SJCRH30 (cell line): ENCODE measurements around the gene ASS1. TPM values are rescaled to one million over a fixed set of nuclear protein-coding genes. Genes with fewer than 3 reads are reported as not detected.

Experiments
- DNase-seq, 2 experiments: peaks; one replicate each; pipeline ENCODE4 v3.0.0-alpha.2; 2015 to 2020
- H3K27ac ChIP-seq: fragments of 250-450 bp; sonication (Bioruptor Pico); 2 replicates; pipeline ENCODE4 v1.5.1; 2020; ENCODE audit warnings: mild to moderate bottlenecking, moderate library complexity
- H3K27me3 ChIP-seq: fragments of 250-450 bp; sonication (Bioruptor Pico); 2 replicates; pipeline ENCODE4 v1.5.1; 2020; ENCODE audit warnings: mild to moderate bottlenecking, moderate library complexity
- H3K36me3 ChIP-seq: fragments of 250-450 bp; sonication (Bioruptor Pico); 2 replicates; pipeline ENCODE4 v1.5.1; 2020; ENCODE audit warnings: mild to moderate bottlenecking, moderate library complexity
- H3K4me1 ChIP-seq: fragments of 250-450 bp; sonication (Bioruptor Pico); 2 replicates; pipeline ENCODE4 v1.5.1; 2020; ENCODE audit warnings: mild to moderate bottlenecking, moderate library complexity
- H3K4me3 ChIP-seq: fragments of 250-450 bp; sonication (Bioruptor Pico); 2 replicates; pipeline ENCODE4 v1.5.1; 2020; ENCODE audit warnings: mild to moderate bottlenecking, moderate library complexity
- H3K9me3 ChIP-seq: fragments of 250-450 bp; sonication (Bioruptor Pico); replicated peaks from 2 replicates; pipeline ENCODE4 v1.5.1; 2020; ENCODE audit warnings: mild to moderate bottlenecking, moderate library complexity
- total RNA-seq: library from RNA; depleted of rRNA; stranded (reverse); fragments of >200 nt; shearing (Covaris generic); gene quantifications from 2 replicates; pipeline ENCODE4 v1.2.3, GENCODE V29; 2014

The ASS1 gene
- total RNA-seq, 1 experiment from 2014 or later = 1,949 TPM

GRCh38 chr9:130409246-130409645 is 35.5 kb upstream of the ASS1 start:
- Histone ChIP-seq H3K4me3 (no peak overlapping the region), H3K27me3 (no peaks in the 10 kb centered on the region), H3K4me1 (peaks cover 3% of the 10 kb centered on the region; the same call in 1 of the 2 replicates), H3K36me3 (no peaks in the 10 kb centered on the region), H3K27ac (no peak overlapping the region), H3K9me3 (no peaks in the 10 kb centered on the region)
- no peak for DNase-seq

GRCh38 chr9:130410443-130410842 is 34.3 kb upstream of the ASS1 start:
- H3K27me3 ChIP-seq = no peaks in the 10 kb centered on the region
- H3K9me3 ChIP-seq = no peaks in the 10 kb centered on the region
- no peak for DNase-seq
- no peaks in the 10 kb centered on the region for H3K36me3 ChIP-seq
- peaks cover 3% of the 10 kb centered on the region; the same call in 1 of the 2 replicates for H3K4me1 ChIP-seq
- H3K27ac ChIP-seq = no peak overlapping the region
- H3K4me3 ChIP-seq = no peak overlapping the region

GRCh38 chr9:130411566-130411915 is 33.2 kb upstream of the ASS1 start:
- no peaks in the 10 kb centered on the region for H3K9me3 ChIP-seq
- H3K36me3 ChIP-seq = no peaks in the 10 kb centered on the region
- no peak for DNase-seq
- H3K4me3 ChIP-seq = no peak overlapping the region
- H3K27ac ChIP-seq = no peak overlapping the region
- H3K27me3 ChIP-seq = no peaks in the 10 kb centered on the region
- peaks cover 3% of the 10 kb centered on the region; the same call in 1 of the 2 replicates for H3K4me1 ChIP-seq

- DNase-seq = no peak
- peaks cover 3% of the 10 kb centered on the region; the same call in 1 of the 2 replicates for H3K4me1 ChIP-seq
- H3K9me3 ChIP-seq = no peaks in the 10 kb centered on the region
- H3K4me3 ChIP-seq = no peak overlapping the region
- H3K27ac ChIP-seq = no peak overlapping the region
- no peaks in the 10 kb centered on the region for H3K27me3 ChIP-seq
- H3K36me3 ChIP-seq = no peaks in the 10 kb centered on the region
These were observed 30.6 kb upstream of the ASS1 start for GRCh38 chr9:130414081-130414731.

GRCh38 chr9:130414910-130415746 is 29.6 kb upstream of the ASS1 start:
- Histone ChIP-seq H3K27me3 (no peaks in the 10 kb centered on the region), H3K4me1 (peaks cover 4% of the 10 kb centered on the region), H3K4me3 (no peak overlapping the region)

GRCh38 chr9:130417602-130418001 is 27.2 kb upstream of the ASS1 start:
- DNase-seq = no peak
- Histone ChIP-seq H3K27me3 (no peaks in the 10 kb centered on the region), H3K4me3 (no peak overlapping the region), H3K9me3 (no peaks in the 10 kb centered on the region), H3K27ac (no peak overlapping the region), H3K4me1 (peaks cover 24% of the 10 kb centered on the region), H3K36me3 (no peaks in the 10 kb centered on the region)

More at GRCh38 chr9:130414910-130415746, 29.6 kb upstream of the ASS1 start:
- H3K36me3 ChIP-seq = no peaks in the 10 kb centered on the region
- no peak overlapping the region for H3K27ac ChIP-seq
- no peak for DNase-seq
- H3K9me3 ChIP-seq = no peaks in the 10 kb centered on the region

GRCh38 chr9:130418776-130419175 is 26.0 kb upstream of the ASS1 start:
- no peaks in the 10 kb centered on the region for H3K27me3 ChIP-seq
- H3K4me1 ChIP-seq = peaks cover 33% of the 10 kb centered on the region
- H3K9me3 ChIP-seq = no peaks in the 10 kb centered on the region
- H3K27ac ChIP-seq = no peak overlapping the region
- no peaks in the 10 kb centered on the region for H3K36me3 ChIP-seq
- no peak overlapping the region for H3K4me3 ChIP-seq
- DNase-seq = no peak

- H3K4me1 ChIP-seq = peaks cover 33% of the 10 kb centered on the region
- no peak for DNase-seq
- no peaks in the 10 kb centered on the region for H3K36me3 ChIP-seq
These were observed 25.2 kb upstream of the ASS1 start for GRCh38 chr9:130419521-130420035.

GRCh38 chr9:130421154-130421801 is 23.5 kb upstream of the ASS1 start:
- peak overlapping the region; percentile 36 for H3K4me3 ChIP-seq
- H3K27me3 ChIP-seq = no peaks in the 10 kb centered on the region
- no peaks in the 10 kb centered on the region for H3K9me3 ChIP-seq
- no peaks in the 10 kb centered on the region for H3K36me3 ChIP-seq
- H3K4me1 ChIP-seq = peaks cover 40% of the 10 kb centered on the region
- peak overlapping the region; percentile 98 for H3K27ac ChIP-seq
- peak; percentile 89 to 92 for DNase-seq

More at GRCh38 chr9:130419521-130420035, 25.2 kb upstream of the ASS1 start:
- Histone ChIP-seq H3K9me3 (no peaks in the 10 kb centered on the region), H3K27me3 (no peaks in the 10 kb centered on the region), H3K27ac (no peak overlapping the region), H3K4me3 (no peak overlapping the region)

- Histone ChIP-seq H3K27ac (peak overlapping the region; percentile 98), H3K9me3 (no peaks in the 10 kb centered on the region), H3K27me3 (no peaks in the 10 kb centered on the region), H3K36me3 (no peaks in the 10 kb centered on the region), H3K4me3 (peak overlapping the region; percentile 36), H3K4me1 (peaks cover 41% of the 10 kb centered on the region)
- DNase-seq = peak; percentile 98
These were observed 22.9 kb upstream of the ASS1 start for GRCh38 chr9:130421802-130422276.

- peak overlapping the region; percentile 98 for H3K27ac ChIP-seq
- no peaks in the 10 kb centered on the region for H3K9me3 ChIP-seq
- peaks cover 44% of the 10 kb centered on the region for H3K4me1 ChIP-seq
These were observed 22.2 kb upstream of the ASS1 start for GRCh38 chr9:130422546-130422945.

GRCh38 chr9:130423272-130423671 is 21.5 kb upstream of the ASS1 start:
- Histone ChIP-seq H3K4me1 (peaks cover 44% of the 10 kb centered on the region), H3K9me3 (no peaks in the 10 kb centered on the region), H3K36me3 (no peaks in the 10 kb centered on the region), H3K27ac (peak overlapping the region; percentile 98; the same call in 1 of the 2 replicates), H3K27me3 (no peaks in the 10 kb centered on the region), H3K4me3 (no peak overlapping the region)
- DNase-seq = no peak

More at GRCh38 chr9:130422546-130422945, 22.2 kb upstream of the ASS1 start:
- no peak for DNase-seq
- Histone ChIP-seq H3K4me3 (no peak overlapping the region), H3K36me3 (no peaks in the 10 kb centered on the region), H3K27me3 (no peaks in the 10 kb centered on the region)

GRCh38 chr9:130424595-130425454 is 19.9 kb upstream of the ASS1 start:
- no peak overlapping the region for H3K4me3 ChIP-seq
- no peaks in the 10 kb centered on the region for H3K27me3 ChIP-seq
- DNase-seq = no peak
- no peaks in the 10 kb centered on the region for H3K36me3 ChIP-seq
- H3K9me3 ChIP-seq = no peaks in the 10 kb centered on the region
- peaks cover 44% of the 10 kb centered on the region for H3K4me1 ChIP-seq
- H3K27ac ChIP-seq = no peak overlapping the region
